ENCODE results near the gene ITPKC. TPM values are rescaled to one million over a fixed set of nuclear protein-coding genes. Genes with fewer than 3 reads are reported as not detected.

Gene ITPKC
- total RNA-seq, 6 experiments from 2014 or later = 9.2 to 14.9 (median 10.5) TPM

- TF ChIP-seq CTCF (IDR thresholded peaks at IDR 0.05) = no peak
- Mint-ChIP-seq H3K4me3 (peak overlapping the region; percentile 91), H3K4me1 (ENCODE audit: low read depth) (peaks cover 21% of the 10 kb centered on the region), H3K36me3 (ENCODE audit: low read depth) (peaks cover 1% of the 10 kb centered on the region), H3K27me3 (ENCODE audit: insufficient read depth) (peaks cover 5% of the 10 kb centered on the region; the same call in 1 of the 2 replicates), H3K9me3 (no peaks in the 10 kb centered on the region), H3K27ac (no peak overlapping the region)
- no peak for DNase-seq
Measured at GRCh38 chr19:40776364-40776763, 59.5 kb downstream of the ITPKC start.

- H3K9me3 Mint-ChIP-seq = no peaks in the 10 kb centered on the region
- H3K4me1 Mint-ChIP-seq (ENCODE audit: low read depth) = peaks cover 21% of the 10 kb centered on the region
- H3K27ac Mint-ChIP-seq = peak overlapping the region; percentile 91
- H3K27me3 Mint-ChIP-seq (ENCODE audit: insufficient read depth) = peaks cover 3% of the 10 kb centered on the region; the same call in 1 of the 2 replicates
- H3K36me3 Mint-ChIP-seq (ENCODE audit: low read depth) = no peaks in the 10 kb centered on the region; the same call in 1 of the 2 replicates
- peak; percentile 88 for DNase-seq
- 0 out of 2 replicates have a peak, but pooled peaks have one; percentile 7 for TF ChIP-seq CTCF (IDR thresholded peaks at IDR 0.05)
- H3K4me3 Mint-ChIP-seq = peak overlapping the region; percentile 91
Measured at GRCh38 chr19:40776932-40777644, 60.2 kb downstream of the ITPKC start.

- peak overlapping the region; percentile 91 for H3K27ac Mint-ChIP-seq
- no peak for DNase-seq
- 0 out of 2 replicates have a peak, but pooled peaks have one; percentile 4 for TF ChIP-seq CTCF (IDR thresholded peaks at IDR 0.05)
- peaks cover 21% of the 10 kb centered on the region for H3K4me1 Mint-ChIP-seq (ENCODE audit: low read depth)
- H3K36me3 Mint-ChIP-seq (ENCODE audit: low read depth) = no peaks in the 10 kb centered on the region
- H3K4me3 Mint-ChIP-seq = peak overlapping the region; percentile 91
- peaks cover 3% of the 10 kb centered on the region; the same call in 1 of the 2 replicates for H3K27me3 Mint-ChIP-seq (ENCODE audit: insufficient read depth)
- no peaks in the 10 kb centered on the region for H3K9me3 Mint-ChIP-seq
Measured at GRCh38 chr19:40777645-40777936, 60.7 kb downstream of the ITPKC start.

- peak; percentile 17; the same call in 1 of the 2 replicates for TF ChIP-seq CTCF (IDR thresholded peaks at IDR 0.05)
- H3K4me3 Mint-ChIP-seq = peak within 1 kb of the TSS; percentile 91
- peak within 1 kb of the TSS; percentile 91 for H3K27ac Mint-ChIP-seq
- peaks cover 3% of the 10 kb centered on the region; the same call in 1 of the 2 replicates for H3K27me3 Mint-ChIP-seq (ENCODE audit: insufficient read depth)
- H3K36me3 Mint-ChIP-seq (ENCODE audit: low read depth) = no peaks in the 10 kb centered on the region
- H3K9me3 Mint-ChIP-seq = no peaks in the 10 kb centered on the region
- DNase-seq = peak; percentile 99
- H3K4me1 Mint-ChIP-seq (ENCODE audit: low read depth) = peaks cover 21% of the 10 kb centered on the region
Measured at GRCh38 chr19:40777937-40778705, 61.2 kb downstream of the ITPKC start, which contains the start of gene RAB4B. RAB4B (plus strand) TSS chr19:40778247; CDS start chr19:40778376, 129 bp downstream.

- Mint-ChIP-seq H3K36me3 (ENCODE audit: low read depth) (no peaks in the 10 kb centered on the region), H3K4me3 (peak overlapping the region; percentile 91), H3K4me1 (ENCODE audit: low read depth) (peaks cover 21% of the 10 kb centered on the region), H3K9me3 (no peaks in the 10 kb centered on the region), H3K27me3 (ENCODE audit: insufficient read depth) (peaks cover 3% of the 10 kb centered on the region; the same call in 1 of the 2 replicates), H3K27ac (peak overlapping the region; percentile 91)
- no peak for DNase-seq
- TF ChIP-seq CTCF (IDR thresholded peaks at IDR 0.05) = no peak
Measured at GRCh38 chr19:40778706-40779284, 61.9 kb downstream of the ITPKC start.
